Smooth muscle cell (in vitro differentiated cells): Measurements from ENCODE around the gene LHFPL2. TPM values are rescaled to one million over a fixed set of nuclear protein-coding genes. Genes with fewer than 3 reads are reported as not detected.

ENCODE experiments used
- DNase-seq: peaks from one replicate; lab custom pipeline; 2025; ENCODE audit not compliant: unreplicated experiment; lab: John Stamatoyannopoulos, UW
- H2AFZ ChIP-seq: fragments of 200-600 bp; sonication (generic); 2 replicates; pipeline ENCODE4 v1.6.0; 2016; ENCODE audit warnings: antibody characterized with exemption, low read depth, mild to moderate bottlenecking
- H3F3A ChIP-seq: fragments of 200-600 bp; sonication (generic); 2 replicates; pipeline ENCODE4 v1.6.0; 2017; ENCODE audit warnings: antibody characterized with exemption, low read depth
- H3K27ac ChIP-seq: fragments of 200-600 bp; sonication (generic); 2 replicates; pipeline ENCODE4 v1.5.1; 2016; ENCODE audit warnings: low read depth, mild to moderate bottlenecking
- H3K27me3 ChIP-seq: fragments of 200-600 bp; sonication (generic); 2 replicates; pipeline ENCODE4 v1.6.1; 2016; ENCODE audit warnings: low read depth, mild to moderate bottlenecking
- H3K36me3 ChIP-seq: fragments of 200-600 bp; sonication (generic); 2 replicates; pipeline ENCODE4 v1.5.1; 2016; ENCODE audit warnings: low read depth
- H3K4me1 ChIP-seq: fragments of 200-600 bp; sonication (generic); 2 replicates; pipeline ENCODE4 v1.5.1; 2016; ENCODE audit warnings: low read depth
- H3K4me2 ChIP-seq: fragments of 200-600 bp; sonication (generic); 2 replicates; pipeline ENCODE4 v1.6.0; 2016; ENCODE audit warnings: mild to moderate bottlenecking
- H3K4me3 ChIP-seq: fragments of 200-600 bp; sonication (generic); 2 replicates; pipeline ENCODE4 v1.5.1; 2016; ENCODE audit warnings: mild to moderate bottlenecking
- H3K79me2 ChIP-seq: fragments of 200-600 bp; sonication (generic); 2 replicates; pipeline ENCODE4 v1.6.0; 2016; ENCODE audit warnings: low read depth, mild to moderate bottlenecking
- H3K9ac ChIP-seq: fragments of 200-600 bp; sonication (generic); 2 replicates; pipeline ENCODE4 v1.6.0; 2016; ENCODE audit warnings: low read depth
- H3K9me3 ChIP-seq: fragments of 200-600 bp; sonication (generic); replicated peaks from 2 replicates; pipeline ENCODE4 v1.5.1; 2016; ENCODE audit warnings: low read depth
- H4K20me1 ChIP-seq: fragments of 200-600 bp; sonication (generic); 2 replicates; pipeline ENCODE4 v1.6.0; 2016; ENCODE audit warnings: low read depth
- CTCF ChIP-seq: fragments of 200-600 bp; sonication (generic); IDR thresholded peaks from 2 replicates; pipeline ENCODE4 v1.5.1; 2017; ENCODE audit warnings: borderline replicate concordance, mild to moderate bottlenecking, antibody characterized with exemption; ENCODE audit not compliant: insufficient read depth, poor library complexity, severe bottlenecking
- WGBS: methylation state at CpG from one replicate; pipeline ENCODE4 v1.1.7; 2016; ENCODE audit warnings: low lambda C conversion rate; 5-methylcytosine and 5-hydroxymethylcytosine counted together
- polyA plus RNA-seq: library from polyadenylated mRNA; unstranded; fragments of >200 nt; fragmentation: Nextera tagmentation; extraction: Ambion mirVana; gene quantifications from 2 replicates; pipeline ENCODE4 v1.2.1, GENCODE V29; 2016
- total RNA-seq: library from RNA; depleted of rRNA; stranded (reverse); fragments of >200 nt; gene quantifications from 2 replicates; pipeline ENCODE4 v1.2.3, GENCODE V29; 2014

The LHFPL2 gene
- total and polyA plus RNA-seq, 2 experiments from 2014 or later: 13.4 to 18.6 TPM

- WGBS: 83% methylated on average over 5 of the region's 5 CpGs
- no peak overlapping the region for H3K27ac ChIP-seq
Measured at GRCh38 chr5:78589923-78590322, 58.6 kb downstream of the LHFPL2 start.

GRCh38 chr5:78588507-78588906 lies 60.1 kb downstream of the LHFPL2 start:
- H2AFZ ChIP-seq: no peak overlapping the region
- peaks cover 14% of the 10 kb centered on the region for H4K20me1 ChIP-seq
- H3K9ac ChIP-seq: no peak overlapping the region
- H3K4me3 ChIP-seq: no peak overlapping the region
- peaks cover 34% of the 10 kb centered on the region for H3F3A ChIP-seq
- TF ChIP-seq CTCF: no peak
- H3K79me2 ChIP-seq: peaks cover 33% of the 10 kb centered on the region
- H3K27ac ChIP-seq: peak overlapping the region; percentile 92
- peak overlapping the region; percentile 69 for H3K4me2 ChIP-seq
- H3K36me3 ChIP-seq: no peaks in the 10 kb centered on the region
- no peaks in the 10 kb centered on the region for H3K27me3 ChIP-seq
- peaks cover 33% of the 10 kb centered on the region for H3K4me1 ChIP-seq
- no peaks in the 10 kb centered on the region for H3K9me3 ChIP-seq
- DNase-seq: no peak

More at GRCh38 chr5:78589923-78590322, 58.6 kb downstream of the LHFPL2 start:
- H3K36me3 ChIP-seq: no peaks in the 10 kb centered on the region
- DNase-seq: no peak
- peaks cover 14% of the 10 kb centered on the region for H4K20me1 ChIP-seq
- no peak overlapping the region for H3K4me2 ChIP-seq
- TF ChIP-seq CTCF: no peak
- peaks cover 39% of the 10 kb centered on the region for H3F3A ChIP-seq
- H3K27me3 ChIP-seq: no peaks in the 10 kb centered on the region
- peaks cover 36% of the 10 kb centered on the region for H3K79me2 ChIP-seq
- peaks cover 33% of the 10 kb centered on the region for H3K4me1 ChIP-seq
- H3K4me3 ChIP-seq: no peak overlapping the region
- H3K9me3 ChIP-seq: no peaks in the 10 kb centered on the region
- no peak overlapping the region for H3K9ac ChIP-seq
- H2AFZ ChIP-seq: no peak overlapping the region

GRCh38 chr5:78587775-78588291 lies 60.7 kb downstream of the LHFPL2 start:
- TF ChIP-seq CTCF: no peak
- H3K4me2 ChIP-seq: peak overlapping the region; percentile 69
- peaks cover 33% of the 10 kb centered on the region for H3K4me1 ChIP-seq
- H3K36me3 ChIP-seq: no peaks in the 10 kb centered on the region
- H3K9ac ChIP-seq: no peak overlapping the region
- no peak overlapping the region for H2AFZ ChIP-seq
- H3K79me2 ChIP-seq: peaks cover 26% of the 10 kb centered on the region
- peaks cover 14% of the 10 kb centered on the region for H4K20me1 ChIP-seq
- H3F3A ChIP-seq: peaks cover 34% of the 10 kb centered on the region
- no peak overlapping the region for H3K4me3 ChIP-seq
- 60% methylated on average over 3 of the region's 3 CpGs for WGBS
- peak overlapping the region; percentile 92 for H3K27ac ChIP-seq
- H3K9me3 ChIP-seq: no peaks in the 10 kb centered on the region
- H3K27me3 ChIP-seq: no peaks in the 10 kb centered on the region
- no peak for DNase-seq
